IMR-90 (cell line): ENCODE data around the gene TMEM132A. TPM values are rescaled to one million over a fixed set of nuclear protein-coding genes. Genes with fewer than 3 reads are reported as not detected.

ENCODE experiments used
- ATAC-seq: fragments of 200-7000 bp; cut with Tn5 transposase; 2 replicates; pipeline ENCODE4 v1.9.1; 2020; ENCODE audit warnings: low read depth, mild to moderate bottlenecking, moderate library complexity
- BruUV-seq: library from RNA; stranded (reverse); fragments of 400-500 nt; replicated peaks from 2 replicates; lab custom pipeline; 2021; lab: Mats Ljungman, UMichigan
- CTCF ChIA-PET: fragments of 300-600 bp; formaldehyde crosslinking; extraction: SDS; loops from one replicate; lab custom pipeline; 2021; ENCODE audit warnings: antibody characterized with exemption; lab: Yijun Ruan, JAX
- POLR2A ChIA-PET: fragments of 300-600 bp; sonication (Branson Sonifier 250); formaldehyde crosslinking; loops from one replicate; lab custom pipeline; 2022; ENCODE audit warnings: antibody characterized with exemption; ENCODE audit not compliant: unreplicated experiment; lab: Charles Lee
- DNase-seq: peaks from one replicate; pipeline ENCODE4 v3.0.0; 2013
- H2AFZ ChIP-seq: replicated peaks from 2 replicates; pipeline ENCODE3; 2013; ENCODE audit warnings: low read length, mild to moderate bottlenecking; ENCODE audit not compliant: poor library complexity
- H2AK5ac ChIP-seq: 2 replicates; pipeline ENCODE4 v1.6.1; 2013; ENCODE audit warnings: low read depth, low read length, inconsistent platforms
- H2AK9ac ChIP-seq: replicated peaks from 2 replicates; pipeline ENCODE3; 2013; ENCODE audit warnings: mild to moderate bottlenecking, low read depth, low read length, moderate library complexity; ENCODE audit not compliant: poor library complexity
- H2BK120ac ChIP-seq: 2 replicates; pipeline ENCODE4 v1.6.1; 2013; ENCODE audit warnings: low read depth, low read length, inconsistent platforms
- H2BK15ac ChIP-seq: 3 replicates; pipeline ENCODE4 v1.6.1; 2013; ENCODE audit warnings: low read depth, low read length, inconsistent platforms
- H2BK20ac ChIP-seq: 2 replicates; pipeline ENCODE4 v1.6.1; 2013; ENCODE audit warnings: low read depth, mild to moderate bottlenecking, inconsistent platforms, low read length, moderate library complexity
- H2BK5ac ChIP-seq: 2 replicates; pipeline ENCODE4 v1.6.1; 2013; ENCODE audit warnings: mild to moderate bottlenecking, low read depth, low read length, inconsistent platforms; ENCODE audit not compliant: poor library complexity, severe bottlenecking
- H3K14ac ChIP-seq: replicated peaks from 2 replicates; pipeline ENCODE4 v1.6.1; 2013; ENCODE audit warnings: low read depth, low read length, inconsistent platforms
- H3K18ac ChIP-seq: 2 replicates; pipeline ENCODE4 v1.6.1; 2013; ENCODE audit warnings: low read depth, low read length, control low read depth
- H3K23ac ChIP-seq: 2 replicates; pipeline ENCODE4 v1.6.1; 2013; ENCODE audit warnings: low read depth, low read length, inconsistent platforms
- H3K27ac ChIP-seq: 2 replicates; pipeline ENCODE4 v1.5.1; 2013; ENCODE audit warnings: mild to moderate bottlenecking, control low read depth, low read length; ENCODE audit not compliant: insufficient read depth
- H3K27me3 ChIP-seq: 2 replicates; pipeline ENCODE4 v1.6.1; 2013; ENCODE audit warnings: low read length; ENCODE audit not compliant: control insufficient read depth, insufficient read depth
- H3K36me3 ChIP-seq: 2 replicates; pipeline ENCODE4 v1.6.1; 2013; ENCODE audit warnings: low read length, mixed read lengths; ENCODE audit not compliant: control insufficient read depth, insufficient read depth
- H3K4ac ChIP-seq: 2 replicates; pipeline ENCODE4 v1.6.1; 2013; ENCODE audit warnings: low read depth, low read length, inconsistent platforms
- H3K4me1 ChIP-seq: 2 replicates; pipeline ENCODE4 v1.6.1; 2013; ENCODE audit warnings: low read length, mixed read lengths; ENCODE audit not compliant: control insufficient read depth, insufficient read depth
- H3K4me2 ChIP-seq: 2 replicates; pipeline ENCODE4 v1.6.1; 2013; ENCODE audit warnings: low read depth, mild to moderate bottlenecking, control low read depth, low read length, moderate library complexity
- H3K4me3 ChIP-seq: 2 replicates; pipeline ENCODE4 v1.5.1; 2013; ENCODE audit warnings: low read depth, mild to moderate bottlenecking, control low read depth, low read length, moderate library complexity; ENCODE audit not compliant: insufficient read depth
- H3K56ac ChIP-seq: 2 replicates; pipeline ENCODE4 v1.6.1; 2013; ENCODE audit warnings: low read length, inconsistent platforms; ENCODE audit not compliant: insufficient read depth; ENCODE audit errors: extremely low read depth
- H3K79me1 ChIP-seq, 2 experiments: 2 replicates each; pipeline ENCODE4 v1.6.1; 2013; ENCODE audit warnings: low read length in 2 of 2, inconsistent platforms in 1 of 2, low read depth in 1 of 2
- H3K9ac ChIP-seq: 2 replicates; pipeline ENCODE4 v1.6.1; 2013; ENCODE audit warnings: low read depth, low read length, control low read depth
- H3K9me1 ChIP-seq: 2 replicates; pipeline ENCODE4 v1.6.1; 2013; ENCODE audit warnings: low read length, inconsistent platforms; ENCODE audit not compliant: insufficient read depth
- H3K9me3 ChIP-seq: 2 replicates; pipeline ENCODE4 v1.6.1; 2013; ENCODE audit warnings: low read length; ENCODE audit not compliant: control insufficient read depth, insufficient read depth
- H4K20me1 ChIP-seq: 2 replicates; pipeline ENCODE4 v1.6.1; 2013; ENCODE audit warnings: low read length, inconsistent platforms; ENCODE audit not compliant: insufficient read depth
- H4K5ac ChIP-seq: 2 replicates; pipeline ENCODE4 v1.6.1; 2013; ENCODE audit warnings: mild to moderate bottlenecking, low read depth, low read length, control low read depth
- H4K8ac ChIP-seq, 2 experiments: 2 replicates each; pipeline ENCODE4 v1.6.1; 2013; ENCODE audit warnings: low read depth in 2 of 2, low read length in 2 of 2, control low read depth in 1 of 2, inconsistent platforms in 1 of 2
- H4K91ac ChIP-seq: 2 replicates; pipeline ENCODE4 v1.6.1; 2013; ENCODE audit warnings: low read depth, low read length, inconsistent platforms; ENCODE audit not compliant: insufficient read depth
- BHLHE40 ChIP-seq: fragments of 150-350 bp; IDR thresholded peaks from 2 replicates; pipeline ENCODE4 v1.6.1; 2016; ENCODE audit warnings: mild to moderate bottlenecking, low read depth, low read length
- CEBPB ChIP-seq: IDR thresholded peaks from 2 replicates; pipeline ENCODE4 v1.6.1; 2012; ENCODE audit warnings: low read depth, low read length, improper control_type of control experiment
- CHD1 ChIP-seq: IDR thresholded peaks from 2 replicates; pipeline ENCODE4 v1.6.1; 2012; ENCODE audit warnings: low read depth, low read length, improper control_type of control experiment
- ELK1 ChIP-seq: fragments of 150-350 bp; IDR thresholded peaks from 2 replicates; pipeline ENCODE4 v1.6.1; 2016; ENCODE audit warnings: low read depth, mild to moderate bottlenecking, low read length, moderate library complexity, borderline replicate concordance
- FOS ChIP-seq: fragments of 150-350 bp; IDR thresholded peaks from 2 replicates; pipeline ENCODE4 v1.6.1; 2016; ENCODE audit warnings: low read depth, low read length
- MAFK ChIP-seq: IDR thresholded peaks from 2 replicates; pipeline ENCODE4 v1.6.1; 2012; ENCODE audit warnings: low read depth, low read length, improper control_type of control experiment
- MAZ ChIP-seq: IDR thresholded peaks from 2 replicates; pipeline ENCODE4 v1.6.1; 2012; ENCODE audit warnings: low read depth, mild to moderate bottlenecking, low read length, improper control_type of control experiment, moderate library complexity, borderline replicate concordance
- MXI1 ChIP-seq: IDR thresholded peaks from 2 replicates; pipeline ENCODE4 v1.6.1; 2012; ENCODE audit warnings: low read depth, mild to moderate bottlenecking, low read length, moderate library complexity, borderline replicate concordance
- NFE2L2 ChIP-seq: fragments of 150-350 bp; IDR thresholded peaks from 2 replicates; pipeline ENCODE4 v1.6.1; 2016; ENCODE audit warnings: low read depth, mild to moderate bottlenecking, low read length
- POLR2A ChIP-seq: IDR thresholded peaks from 2 replicates; pipeline ENCODE4 v1.6.1; 2012; ENCODE audit warnings: mild to moderate bottlenecking, low read depth, low read length
- RAD21 ChIP-seq: IDR thresholded peaks from 2 replicates; pipeline ENCODE4 v1.6.1; 2012; ENCODE audit warnings: low read length, improper control_type of control experiment
- RCOR1 ChIP-seq: IDR thresholded peaks from 2 replicates; pipeline ENCODE4 v1.6.1; 2012; ENCODE audit warnings: mild to moderate bottlenecking, low read length, improper control_type of control experiment; ENCODE audit not compliant: insufficient replicate concordance
- RFX5 ChIP-seq: IDR thresholded peaks from 2 replicates; pipeline ENCODE4 v1.8.0; 2012; ENCODE audit warnings: low read depth, mild to moderate bottlenecking, low read length, moderate library complexity
- SMC3 ChIP-seq: fragments of 150-350 bp; IDR thresholded peaks from 2 replicates; pipeline ENCODE4 v1.6.1; 2016; ENCODE audit warnings: low read depth, mild to moderate bottlenecking, antibody characterized with exemption, low read length, moderate library complexity
- WGBS, 2 experiments: methylation state at CpG; one replicate each; pipeline versions ENCODE4 v1.1.5 to v1.1.7; 2013; ENCODE audit warnings: missing lambda C conversion rate in 2 of 2; ENCODE audit not compliant: insufficient read length in 1 of 2; ENCODE audit errors: extremely low coverage in 2 of 2; 5-methylcytosine and 5-hydroxymethylcytosine counted together
- dilution Hi-C: fragments of 300-500 bp; cut with HindIII; formaldehyde crosslinking; loops from one replicate; pipeline ENCODE4 v1.14.3; 2018; ENCODE audit warnings: low sequenced_read_pairs; ENCODE audit not compliant: unreplicated experiment
- in situ Hi-C: fragments of 300-500 bp; cut with MboI; formaldehyde crosslinking; loops from 3 replicates; pipeline ENCODE4 v1.14.3; 2019; ENCODE audit warnings: low sequenced_read_pairs, inconsistent platforms, mixed read lengths
- intact Hi-C: fragments of 100-400 bp; cut with micrococcal nuclease; formaldehyde crosslinking; loops from 2 replicates; pipeline ENCODE4 v1.10.0; 2022
- polyA plus RNA-seq, 3 experiments: library from polyadenylated mRNA; depleted of rRNA; stranded (reverse); fragments of >200 nt; gene quantifications; 2 replicates each; pipeline ENCODE4 v1.2.3, GENCODE V29; 2012; ENCODE audit warnings: low replicate concordance in 1 of 3
- total RNA-seq: library from RNA; depleted of rRNA; stranded (reverse); fragments of >200 nt; gene quantifications from 2 replicates; pipeline ENCODE4 v1.2.3, GENCODE V29; 2012
- TF ChIP-seq, protein P1 (sequence below): conservative IDR thresholded peaks from 2 replicates; pipeline ENCODE4 v1.5.1; 2012; ENCODE audit warnings: mild to moderate bottlenecking, low read depth, low read length, improper control_type of control experiment
- TF ChIP-seq, protein P2 (sequence below): fragments of 150-350 bp; IDR thresholded peaks from 2 replicates; pipeline ENCODE4 v1.6.1; 2017; ENCODE audit warnings: mild to moderate bottlenecking, antibody characterized with exemption, low read length, low read depth

TMEM132A gene
- total and polyA plus RNA-seq, 2 of the 4 experiments (the other 2 are of a cell fraction) = 7.7 to 64.2 TPM

DNA sequence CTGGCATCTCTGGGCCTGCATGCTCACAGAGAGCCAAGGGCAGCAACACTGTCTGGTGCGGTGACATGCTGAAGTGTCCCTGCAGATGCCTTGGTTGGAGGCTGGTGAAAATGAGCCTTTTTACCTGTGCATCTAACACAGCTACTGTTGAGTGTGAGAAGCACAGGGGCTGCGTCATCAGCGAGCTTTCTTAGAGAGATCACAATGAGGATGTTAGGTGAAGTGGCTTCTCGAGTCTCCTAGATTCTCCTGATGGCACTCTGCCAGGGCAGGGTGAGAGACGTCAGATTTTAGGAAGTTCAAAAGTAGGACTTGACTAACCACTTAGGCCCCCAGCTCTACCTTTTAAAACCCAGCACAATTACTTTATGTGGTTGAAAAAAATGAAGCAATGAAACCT lies 31.3 kb downstream of the TMEM132A start:
- H4K5ac ChIP-seq = no peak overlapping the region
- no peaks in the 10 kb centered on the region for H3K79me1 ChIP-seq
- no peaks in the 10 kb centered on the region for H3K36me3 ChIP-seq
- H3K27me3 ChIP-seq = peaks cover 11% of the 10 kb centered on the region
- no peak overlapping the region; the same call in 1 of the 2 replicates for H3K23ac ChIP-seq
- no peak overlapping the region for H3K18ac ChIP-seq
- no TSS peak for BruUV-seq
- H3K4ac ChIP-seq = no peak overlapping the region
- no peak overlapping the region for H3K27ac ChIP-seq
- no peak overlapping the region for H2BK120ac ChIP-seq
- H3K56ac ChIP-seq = no peak overlapping the region
- no peak overlapping the region for H4K91ac ChIP-seq
- H4K20me1 ChIP-seq = no peaks in the 10 kb centered on the region
- POLR2A ChIA-PET = no interaction called here
- intact Hi-C loops (no loop called here), in situ Hi-C loops (no loop called here), dilution Hi-C loops (no loop called here)
- no peak for DNase-seq
- ATAC-seq = no peak
- no peak overlapping the region for H2BK15ac ChIP-seq
- H2AK9ac ChIP-seq = no peak overlapping the region
- H3K9ac ChIP-seq = no peak overlapping the region
- H3K9me3 ChIP-seq = peaks cover 1% of the 10 kb centered on the region; the same call in 1 of the 2 replicates
- H3K14ac ChIP-seq = no peak overlapping the region
- H2AFZ ChIP-seq = no peak overlapping the region
- CTCF ChIA-PET = interaction anchor here (0.7 to 1.0 kb wide), 2 partner anchors 10 to 218 kb away, joined by 3 read pairs; no protein-coding TSS in a partner anchor
- H3K4me1 ChIP-seq = peaks cover 12% of the 10 kb centered on the region
- no CpG with 5 or more reads among the region's 5 CpGs for WGBS, 2 experiments
- H3K4me3 ChIP-seq = no peak overlapping the region
- H3K4me2 ChIP-seq = no peak overlapping the region
- H2BK5ac ChIP-seq = no peak overlapping the region
- H2AK5ac ChIP-seq = no peak overlapping the region
- H3K9me1 ChIP-seq = no peaks in the 10 kb centered on the region
- no peak overlapping the region for H2BK20ac ChIP-seq
- no peak overlapping the region for H4K8ac ChIP-seq
- TF ChIP-seq CEBPB = no peak
- no peak for TF ChIP-seq MAZ
- TF ChIP-seq, protein P1, sequence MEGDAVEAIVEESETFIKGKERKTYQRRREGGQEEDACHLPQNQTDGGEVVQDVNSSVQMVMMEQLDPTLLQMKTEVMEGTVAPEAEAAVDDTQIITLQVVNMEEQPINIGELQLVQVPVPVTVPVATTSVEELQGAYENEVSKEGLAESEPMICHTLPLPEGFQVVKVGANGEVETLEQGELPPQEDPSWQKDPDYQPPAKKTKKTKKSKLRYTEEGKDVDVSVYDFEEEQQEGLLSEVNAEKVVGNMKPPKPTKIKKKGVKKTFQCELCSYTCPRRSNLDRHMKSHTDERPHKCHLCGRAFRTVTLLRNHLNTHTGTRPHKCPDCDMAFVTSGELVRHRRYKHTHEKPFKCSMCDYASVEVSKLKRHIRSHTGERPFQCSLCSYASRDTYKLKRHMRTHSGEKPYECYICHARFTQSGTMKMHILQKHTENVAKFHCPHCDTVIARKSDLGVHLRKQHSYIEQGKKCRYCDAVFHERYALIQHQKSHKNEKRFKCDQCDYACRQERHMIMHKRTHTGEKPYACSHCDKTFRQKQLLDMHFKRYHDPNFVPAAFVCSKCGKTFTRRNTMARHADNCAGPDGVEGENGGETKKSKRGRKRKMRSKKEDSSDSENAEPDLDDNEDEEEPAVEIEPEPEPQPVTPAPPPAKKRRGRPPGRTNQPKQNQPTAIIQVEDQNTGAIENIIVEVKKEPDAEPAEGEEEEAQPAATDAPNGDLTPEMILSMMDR = no peak
- TF ChIP-seq NFE2L2 = no peak
- TF ChIP-seq, protein P2, sequence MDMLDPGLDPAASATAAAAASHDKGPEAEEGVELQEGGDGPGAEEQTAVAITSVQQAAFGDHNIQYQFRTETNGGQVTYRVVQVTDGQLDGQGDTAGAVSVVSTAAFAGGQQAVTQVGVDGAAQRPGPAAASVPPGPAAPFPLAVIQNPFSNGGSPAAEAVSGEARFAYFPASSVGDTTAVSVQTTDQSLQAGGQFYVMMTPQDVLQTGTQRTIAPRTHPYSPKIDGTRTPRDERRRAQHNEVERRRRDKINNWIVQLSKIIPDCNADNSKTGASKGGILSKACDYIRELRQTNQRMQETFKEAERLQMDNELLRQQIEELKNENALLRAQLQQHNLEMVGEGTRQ = no peak
- TF ChIP-seq RFX5 = no peak
- TF ChIP-seq RCOR1 = no peak
- no peak for TF ChIP-seq MAFK
- no peak for TF ChIP-seq POLR2A
- no peak for TF ChIP-seq BHLHE40
- no peak for TF ChIP-seq SMC3
- no peak for TF ChIP-seq FOS
- TF ChIP-seq ELK1 = no peak
- TF ChIP-seq RAD21 = no peak
- TF ChIP-seq MXI1 = no peak
- TF ChIP-seq CHD1 = no peak
